GM10248 (cell line): ENCODE data around the gene CMIP.

Experiments
- CTCF ChIA-PET: fragments of 300-600 bp; sonication (Branson Sonifier 250); formaldehyde crosslinking; extraction: SDS; loops from one replicate; lab custom pipeline; 2021; ENCODE audit warnings: antibody characterized with exemption; lab: Yijun Ruan, JAX
- POLR2A ChIA-PET: fragments of 350-650 bp; sonication (Branson Sonifier 250); formaldehyde crosslinking; extraction: SDS; loops from one replicate; lab custom pipeline; 2020; ENCODE audit warnings: antibody characterized with exemption; lab: Yijun Ruan, JAX
- DNase-seq: peaks from one replicate; pipeline ENCODE4 v3.0.0; 2012; ENCODE audit errors: extremely low spot score
- CTCF ChIP-seq: IDR thresholded peaks from 2 replicates; pipeline ENCODE4 v1.5.1; 2012; ENCODE audit warnings: mild to moderate bottlenecking, low read depth; ENCODE audit errors: extremely low read depth, missing control alignments, control extremely low read depth

Gene CMIP

GRCh38 chr16:81745704-81746558 is 301.3 kb downstream of the CMIP start:
- POLR2A ChIA-PET = no interaction called here
- TF ChIP-seq CTCF = no peak
- peak; percentile 84 for DNase-seq
- CTCF ChIA-PET = interaction anchor here (0.7 to 1.7 kb wide), 3 partner anchors 8 to 129 kb away, joined by 3 read pairs; no protein-coding TSS in a partner anchor

- no peak for TF ChIP-seq CTCF
- no peak for DNase-seq
- CTCF ChIA-PET = interaction anchor here (0.7 kb wide), 1 partner anchor 9 kb away, joined by 3 read pairs; no protein-coding TSS in a partner anchor
- POLR2A ChIA-PET = no interaction called here
Observed at GRCh38 chr16:81746566-81746965, 302.0 kb downstream of the CMIP start.

- TF ChIP-seq CTCF = no peak
- DNase-seq = no peak
- ChIA-PET CTCF (interaction anchor here (0.7 to 2.1 kb wide), 13 partner anchors 9 to 126 kb away, joined by 3 to 6 read pairs (median 4); no protein-coding TSS in a partner anchor), POLR2A (interaction anchor here (0.6 to 1.5 kb wide), 2 partner anchors 68 to 711 kb away, joined by 3 to 4 read pairs; no protein-coding TSS in a partner anchor)
Observed at GRCh38 chr16:81748476-81749198, 304.0 kb downstream of the CMIP start.

GRCh38 chr16:81752225-81752875 is 307.7 kb downstream of the CMIP start:
- peak; percentile 7 for TF ChIP-seq CTCF
- peak; percentile 84 for DNase-seq
- POLR2A ChIA-PET = interaction anchor here (0.6 to 1.7 kb wide), 9 partner anchors 9 to 66 kb away, joined by 3 to 5 read pairs (median 4); no protein-coding TSS in a partner anchor
- CTCF ChIA-PET = interaction anchor here (0.7 to 4.9 kb wide), 15 partner anchors 12 to 133 kb away, joined by 3 to 23 read pairs (median 6); partner anchors contain the start of gene PLCG2

GRCh38 chr16:81752876-81753227 is 308.2 kb downstream of the CMIP start:
- ChIA-PET CTCF (interaction anchor here (0.7 to 4.9 kb wide), 16 partner anchors 12 to 132 kb away, joined by 3 to 23 read pairs (median 5); partner anchors contain the start of gene PLCG2), POLR2A (interaction anchor here (0.5 to 1.7 kb wide), 9 partner anchors 8 to 65 kb away, joined by 3 to 5 read pairs (median 4); no protein-coding TSS in a partner anchor)
- no peak for TF ChIP-seq CTCF
- no peak for DNase-seq
